ENCODE results near the gene ZNF787.

GRCh38 chr19:56140583-56141416 is 19.7 kb upstream of the ZNF787 start, which contains the start of gene ZNF444:
- TF ChIP-seq POLR2AphosphoS5 (IDR thresholded peaks at IDR 0.05), result peak; percentile 90 to 94 (median 91)
- TF ChIP-seq CTCF (IDR thresholded peaks at IDR 0.05 in 8 of 11, conservative IDR thresholded peaks at IDR 0.05 in 3 of 11), result peak in 2 of 11 experiments; percentile 29 to 33

All from spleen (tissue), 7 donors.